DMS79 treated with DMSO at 0.1 percent for 48 hours (cell line): ENCODE data around the gene ADAMTS14.

Experiments used
- DNase-seq: peaks from one replicate; lab custom pipeline; 2025; lab: John Stamatoyannopoulos, UW

ADAMTS14 gene

GRCh38 chr10:70692043-70692603 is 19.8 kb downstream of the ADAMTS14 start:
- no peak for DNase-seq

- no peak for DNase-seq
These were observed 21.5 kb downstream of the ADAMTS14 start for GRCh38 chr10:70693619-70694335.

- DNase-seq = no peak
These were observed 22.3 kb downstream of the ADAMTS14 start for GRCh38 chr10:70694418-70695141.

- peak; percentile 11 for DNase-seq
These were observed 23.1 kb downstream of the ADAMTS14 start for GRCh38 chr10:70695241-70696030.

GRCh38 chr10:70698211-70698610 is 25.9 kb downstream of the ADAMTS14 start:
- no peak for DNase-seq

- no peak for DNase-seq
These were observed 26.9 kb downstream of the ADAMTS14 start for GRCh38 chr10:70699063-70699658.

- no peak for DNase-seq
These were observed 27.4 kb downstream of the ADAMTS14 start for GRCh38 chr10:70699659-70700174.

- DNase-seq = no peak
These were observed 30.0 kb downstream of the ADAMTS14 start for GRCh38 chr10:70702190-70702763.

- no peak for DNase-seq
These were observed 31.9 kb downstream of the ADAMTS14 start for GRCh38 chr10:70704211-70704610.

GRCh38 chr10:70705121-70705861 is 33.0 kb downstream of the ADAMTS14 start:
- no peak for DNase-seq

- no peak for DNase-seq
These were observed 38.9 kb downstream of the ADAMTS14 start for GRCh38 chr10:70711177-70711576.

- no peak for DNase-seq
These were observed 39.6 kb downstream of the ADAMTS14 start for GRCh38 chr10:70711911-70712310.

- peak; percentile 7 for DNase-seq
These were observed 41.9 kb downstream of the ADAMTS14 start for GRCh38 chr10:70714245-70714644.

- DNase-seq = peak; percentile 76
These were observed 42.6 kb downstream of the ADAMTS14 start for GRCh38 chr10:70714951-70715350.

GRCh38 chr10:70715853-70716795 is 43.8 kb downstream of the ADAMTS14 start:
- DNase-seq = no peak

GRCh38 chr10:70722820-70723424 is 50.6 kb downstream of the ADAMTS14 start:
- DNase-seq = no peak

- no peak for DNase-seq
These were observed 51.5 kb downstream of the ADAMTS14 start for GRCh38 chr10:70723771-70724170.

- DNase-seq = no peak
These were observed 54.7 kb downstream of the ADAMTS14 start for GRCh38 chr10:70726909-70727495.

- DNase-seq = no peak
These were observed 56.0 kb downstream of the ADAMTS14 start for GRCh38 chr10:70728328-70728727.
